Skeletal muscle tissue (tissue), 4 donors: ENCODE measurements around the gene MNDA. TPM values are rescaled to one million over a fixed set of nuclear protein-coding genes. Genes with fewer than 3 reads are reported as not detected.
"Not testable (repeated sequence)": the region's sequence is repeated elsewhere in the genome, so short reads cannot be mapped to it uniquely, and the experiment has no call there.

ENCODE experiments used
- H3K27ac ChIP-seq: one replicate; pipeline ENCODE4 v1.7.0; 2013; ENCODE audit warnings: mild to moderate bottlenecking, low read depth, low read length, inconsistent platforms
- H3K27me3 ChIP-seq, 3 donors: one replicate each; pipeline ENCODE4 v1.7.0; 2013; ENCODE audit warnings: low read length in 3 of 3; ENCODE audit not compliant: control insufficient read depth in 3 of 3, insufficient read depth in 3 of 3
- H3K36me3 ChIP-seq, 3 donors: one replicate each; pipeline ENCODE4 v1.7.0; 2013; ENCODE audit warnings: low read length in 3 of 3; ENCODE audit not compliant: control insufficient read depth in 3 of 3, insufficient read depth in 3 of 3
- H3K4me1 ChIP-seq, 3 donors: one replicate each; pipeline ENCODE4 v1.7.0; 2013; ENCODE audit warnings: low read length in 3 of 3, mild to moderate bottlenecking in 3 of 3; ENCODE audit not compliant: control insufficient read depth in 3 of 3, insufficient read depth in 3 of 3
- H3K4me3 ChIP-seq, 3 donors: one replicate each; pipeline ENCODE4 v1.7.0; 2013; ENCODE audit warnings: low read length in 3 of 3
- H3K9ac ChIP-seq, 3 donors: one replicate each; pipeline ENCODE4 v1.7.0; 2013; ENCODE audit warnings: low read length in 3 of 3, mild to moderate bottlenecking in 3 of 3, moderate library complexity in 2 of 3, low read depth in 1 of 3
- H3K9me3 ChIP-seq, 3 donors: one replicate each; pipeline ENCODE4 v1.7.0; 2013; ENCODE audit warnings: low read length in 3 of 3; ENCODE audit not compliant: control insufficient read depth in 3 of 3
- total RNA-seq: library from RNA; depleted of rRNA; stranded (reverse); fragments of >200 nt; gene quantifications from one replicate; pipeline ENCODE4 v1.2.3, GENCODE V29; 2014
- donor health status: Osteomylitis.

Gene MNDA
- total RNA-seq, 1 donor from 2014 or later: 4.7 TPM

DNA sequence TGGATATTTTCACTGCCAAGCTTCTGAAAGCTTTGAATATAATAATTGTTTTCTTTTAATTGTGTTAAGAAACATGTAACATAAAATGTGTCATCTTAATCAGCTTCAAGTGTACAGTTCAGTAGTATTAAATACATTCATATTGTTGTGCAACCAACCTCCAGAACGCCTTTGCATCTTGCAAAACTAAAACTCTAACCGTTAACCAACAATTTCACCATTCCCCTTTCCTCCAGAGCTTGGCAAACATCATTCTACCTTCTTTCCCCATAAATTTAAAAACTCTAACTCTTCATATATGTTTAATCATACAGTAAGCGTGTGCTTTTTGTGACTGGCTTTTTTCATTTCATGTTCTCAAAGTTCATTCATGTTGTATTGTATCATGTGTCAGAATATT is 2.1 kb downstream of the MNDA start:
- Histone ChIP-seq H3K4me3 (no peak overlapping the region), H3K9ac (no peak overlapping the region), H3K27me3 (no peaks in the 10 kb centered on the region), H3K36me3 (no peaks in the 10 kb centered on the region), H3K4me1 (peaks cover 0 to 2% (median 0%) of the 10 kb centered on the region in 3 donors), H3K9me3 (no peaks in the 10 kb centered on the region), H3K27ac (no peak overlapping the region)

DNA sequence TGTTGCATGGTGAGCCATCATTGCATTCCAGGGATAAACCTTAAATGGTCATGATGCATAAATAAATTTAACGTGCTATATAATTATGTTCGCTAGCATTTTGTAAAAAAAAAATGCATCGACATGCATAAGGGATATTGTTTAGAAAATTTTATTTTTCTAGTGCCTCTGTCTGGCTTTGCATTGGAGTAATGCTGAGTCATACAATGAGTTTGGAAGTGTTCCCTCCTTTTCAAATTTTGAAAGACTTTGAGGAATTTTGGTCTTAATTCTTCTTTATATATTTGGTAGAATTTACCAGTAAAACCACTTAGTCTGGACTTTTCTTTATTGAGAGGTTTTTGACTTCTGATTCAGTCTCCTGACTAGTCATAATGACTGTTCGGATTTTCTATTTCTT is 4.9 kb downstream of the MNDA start:
- Histone ChIP-seq H3K4me3 (no peak overlapping the region), H3K27ac (no peak overlapping the region), H3K9me3 (no peaks in the 10 kb centered on the region), H3K9ac (no peak overlapping the region), H3K4me1 (no peaks in the 10 kb centered on the region), H3K36me3 (no peaks in the 10 kb centered on the region), H3K27me3 (no peaks in the 10 kb centered on the region)

GRCh38 chr1:158838660-158839059 is 7.5 kb downstream of the MNDA start:
- Histone ChIP-seq H3K36me3 (no peaks in the 10 kb centered on the region), H3K27me3 (no peaks in the 10 kb centered on the region), H3K27ac (no peak overlapping the region), H3K9me3 (no peaks in the 10 kb centered on the region), H3K4me1 (no peaks in the 10 kb centered on the region), H3K4me3 (no peak overlapping the region), H3K9ac (no peak overlapping the region)

GRCh38 chr1:158839566-158839965 is 8.4 kb downstream of the MNDA start:
- Histone ChIP-seq H3K4me3 (no peak overlapping the region), H3K9ac (no peak overlapping the region), H3K27ac (no peak overlapping the region), H3K36me3 (no peaks in the 10 kb centered on the region), H3K27me3 (no peaks in the 10 kb centered on the region), H3K9me3 (no peaks in the 10 kb centered on the region), H3K4me1 (no peaks in the 10 kb centered on the region)

- H3K4me1 ChIP-seq: no peaks in the 10 kb centered on the region
- no peak overlapping the region for H3K9ac ChIP-seq
- H3K36me3 ChIP-seq: no peaks in the 10 kb centered on the region
- no peak overlapping the region for H3K27ac ChIP-seq
- no peaks in the 10 kb centered on the region for H3K9me3 ChIP-seq
- H3K4me3 ChIP-seq: no peak overlapping the region
- no peaks in the 10 kb centered on the region for H3K27me3 ChIP-seq
Measured at GRCh38 chr1:158840236-158840635, 9.1 kb downstream of the MNDA start.

GRCh38 chr1:158864595-158864994 is 33.4 kb downstream of the MNDA start:
- Histone ChIP-seq H3K27me3 (no peaks in the 10 kb centered on the region), H3K9ac (no peak overlapping the region), H3K27ac (no peak overlapping the region), H3K4me1 (no peaks in the 10 kb centered on the region), H3K4me3 (no peak overlapping the region), H3K9me3 (peaks cover 0 to under 1% (median 0%) of the 10 kb centered on the region in 3 donors), H3K36me3 (no peaks in the 10 kb centered on the region)

DNA sequence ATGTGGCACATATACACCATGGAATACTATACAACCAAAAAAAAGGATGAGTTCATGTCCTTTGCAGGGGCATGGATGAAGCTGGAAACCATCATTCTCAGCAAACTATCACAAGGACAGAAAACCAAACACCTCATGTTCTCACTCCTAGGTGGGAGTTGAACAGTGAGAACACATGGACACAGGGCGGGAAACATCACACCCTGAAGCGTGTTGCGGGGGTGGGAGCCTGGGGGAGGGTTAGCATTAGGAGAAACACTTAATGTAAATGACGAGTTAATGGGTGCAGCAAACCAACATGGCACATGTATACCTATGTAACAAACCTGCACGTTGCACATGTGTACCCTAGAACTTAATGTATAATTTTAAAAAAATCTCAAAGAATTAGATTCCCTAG is 39.3 kb downstream of the MNDA start:
- not testable (repeated sequence) for H3K36me3 ChIP-seq, H3K4me1 ChIP-seq, H3K9me3 ChIP-seq, H3K4me3 ChIP-seq, H3K27me3 ChIP-seq, H3K9ac ChIP-seq, H3K27ac ChIP-seq

DNA sequence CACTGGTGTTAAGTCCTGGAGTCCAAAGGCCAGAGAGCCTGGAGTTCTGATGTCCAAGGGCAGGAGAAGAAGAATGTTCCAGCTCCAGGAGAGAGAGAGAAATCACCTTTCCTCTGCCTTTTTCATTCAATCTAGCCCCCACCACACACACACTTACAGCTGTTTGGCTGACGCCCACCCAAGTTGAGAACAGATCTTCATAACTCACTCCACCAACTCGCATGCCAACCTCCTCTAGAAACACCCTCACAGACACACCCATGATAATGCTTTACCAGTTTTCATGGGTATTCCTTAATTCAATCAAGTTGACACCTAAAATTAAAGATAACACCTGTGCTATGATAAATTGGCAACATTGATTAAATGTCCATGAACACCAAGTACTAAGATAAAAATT is 42.0 kb downstream of the MNDA start:
- Histone ChIP-seq H3K4me1 (no peaks in the 10 kb centered on the region), H3K27me3 (no peaks in the 10 kb centered on the region), H3K4me3 (no peak overlapping the region)

GRCh38 chr1:158893654-158894053 is 62.5 kb downstream of the MNDA start:
- H3K9me3 ChIP-seq: no peaks in the 10 kb centered on the region
- no peak overlapping the region for H3K9ac ChIP-seq
- H3K27me3 ChIP-seq: no peaks in the 10 kb centered on the region
- no peak overlapping the region for H3K4me3 ChIP-seq
- no peaks in the 10 kb centered on the region for H3K4me1 ChIP-seq
- no peak overlapping the region for H3K27ac ChIP-seq
- no peaks in the 10 kb centered on the region for H3K36me3 ChIP-seq

More for the DNA sequence above, 42.0 kb downstream of the MNDA start:
- Histone ChIP-seq H3K36me3 (no peaks in the 10 kb centered on the region), H3K9me3 (peaks cover 0 to 2% (median 0%) of the 10 kb centered on the region in 3 donors), H3K9ac (no peak overlapping the region), H3K27ac (no peak overlapping the region)

DNA sequence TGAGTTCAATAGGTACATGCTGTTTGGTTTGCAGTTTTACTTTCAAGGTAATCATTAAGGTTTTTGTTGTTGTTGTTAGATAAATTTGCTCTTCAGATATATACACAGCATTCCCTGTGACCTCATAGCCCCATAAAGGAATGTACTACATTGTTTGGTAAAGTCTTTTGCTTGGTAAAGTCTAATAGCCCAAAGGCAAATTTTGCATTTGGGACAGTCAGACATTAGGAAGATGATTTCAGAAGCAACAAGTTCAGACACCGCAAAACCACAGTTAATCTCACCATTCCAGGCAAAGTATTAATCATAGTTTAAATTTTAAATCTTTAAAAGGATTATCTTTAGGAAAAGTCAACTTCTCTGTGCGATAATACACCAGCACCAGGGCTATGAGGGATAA is 67.6 kb downstream of the MNDA start:
- Histone ChIP-seq H3K9me3 (no peaks in the 10 kb centered on the region), H3K9ac (no peak overlapping the region), H3K4me1 (no peaks in the 10 kb centered on the region), H3K4me3 (no peak overlapping the region), H3K36me3 (no peaks in the 10 kb centered on the region), H3K27ac (no peak overlapping the region), H3K27me3 (no peaks in the 10 kb centered on the region)
